AG04449 (cell line): ENCODE measurements around the gene PARD3B.

Experiments
- CTCF ChIA-PET: fragments of 350-600 bp; formaldehyde crosslinking; extraction: SDS; loops from one replicate; lab custom pipeline; 2021; ENCODE audit warnings: antibody characterized with exemption; lab: Yijun Ruan, JAX
- POLR2A ChIA-PET: fragments of 400-600, 350-600 bp; formaldehyde crosslinking; extraction: SDS; loops from one replicate; lab custom pipeline; 2020; ENCODE audit warnings: antibody characterized with exemption, inconsistent platforms; lab: Yijun Ruan, JAX
- DNase-seq: peaks from one replicate; pipeline ENCODE4 v3.0.0-alpha.2; 2010; ENCODE audit warnings: low read depth, low spot score
- H3K4me3 ChIP-seq: 2 replicates; pipeline ENCODE4 v1.5.1; 2011; ENCODE audit warnings: low read depth, mild to moderate bottlenecking, control low read depth, low read length
- TF ChIP-seq, protein P1 (sequence below): IDR thresholded peaks from one replicate; pipeline ENCODE4 v1.5.1; 2011; ENCODE audit warnings: mild to moderate bottlenecking, moderate library complexity, low read length, control low read depth, inconsistent platforms; ENCODE audit not compliant: insufficient read depth; ENCODE audit errors: missing control alignments

PARD3B gene

DNA sequence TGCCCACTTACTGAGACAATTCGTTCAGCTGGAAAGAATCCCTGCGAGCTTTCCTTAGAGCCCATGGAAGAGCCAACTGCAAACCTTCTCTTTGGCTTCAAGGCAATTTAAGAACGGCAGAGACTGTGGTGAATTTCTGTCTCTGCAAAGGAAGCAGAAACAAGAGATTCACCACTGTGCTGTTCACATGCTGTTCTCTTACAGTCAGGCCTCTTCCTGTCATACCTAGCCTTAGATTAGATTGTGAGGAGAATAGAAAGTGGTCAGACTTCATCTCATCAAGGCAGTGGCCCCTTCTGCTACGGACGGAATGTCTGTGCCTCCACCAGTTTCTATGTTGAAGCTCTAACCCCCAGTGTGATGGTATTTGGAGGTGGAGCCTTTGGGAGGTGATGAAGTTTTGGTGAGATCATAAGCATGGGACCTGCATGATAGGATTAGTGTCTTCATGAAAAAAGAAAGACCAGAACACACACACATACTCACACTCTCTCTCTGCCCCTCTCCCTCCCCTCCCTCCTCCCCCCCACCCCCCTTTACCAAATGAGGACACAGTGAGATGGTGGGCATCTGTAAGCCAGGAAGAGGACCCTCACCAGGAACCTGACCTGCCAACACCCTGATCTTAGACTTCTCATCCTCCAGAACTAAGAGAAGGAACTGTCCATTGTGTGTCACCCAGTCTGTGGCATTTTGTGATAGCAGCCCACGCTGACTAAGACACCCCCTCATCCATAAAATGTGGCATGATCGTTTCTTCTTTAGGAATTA lies 1091.5 kb downstream of the PARD3B start:
- CTCF ChIA-PET = interaction anchor here (1.3 kb wide), 2 partner anchors 9 to 39 kb away, joined by 3 to 4 read pairs; no protein-coding TSS in a partner anchor
- H3K4me3 ChIP-seq = no peak overlapping the region
- TF ChIP-seq, protein P1, sequence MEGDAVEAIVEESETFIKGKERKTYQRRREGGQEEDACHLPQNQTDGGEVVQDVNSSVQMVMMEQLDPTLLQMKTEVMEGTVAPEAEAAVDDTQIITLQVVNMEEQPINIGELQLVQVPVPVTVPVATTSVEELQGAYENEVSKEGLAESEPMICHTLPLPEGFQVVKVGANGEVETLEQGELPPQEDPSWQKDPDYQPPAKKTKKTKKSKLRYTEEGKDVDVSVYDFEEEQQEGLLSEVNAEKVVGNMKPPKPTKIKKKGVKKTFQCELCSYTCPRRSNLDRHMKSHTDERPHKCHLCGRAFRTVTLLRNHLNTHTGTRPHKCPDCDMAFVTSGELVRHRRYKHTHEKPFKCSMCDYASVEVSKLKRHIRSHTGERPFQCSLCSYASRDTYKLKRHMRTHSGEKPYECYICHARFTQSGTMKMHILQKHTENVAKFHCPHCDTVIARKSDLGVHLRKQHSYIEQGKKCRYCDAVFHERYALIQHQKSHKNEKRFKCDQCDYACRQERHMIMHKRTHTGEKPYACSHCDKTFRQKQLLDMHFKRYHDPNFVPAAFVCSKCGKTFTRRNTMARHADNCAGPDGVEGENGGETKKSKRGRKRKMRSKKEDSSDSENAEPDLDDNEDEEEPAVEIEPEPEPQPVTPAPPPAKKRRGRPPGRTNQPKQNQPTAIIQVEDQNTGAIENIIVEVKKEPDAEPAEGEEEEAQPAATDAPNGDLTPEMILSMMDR = no peak

DNA sequence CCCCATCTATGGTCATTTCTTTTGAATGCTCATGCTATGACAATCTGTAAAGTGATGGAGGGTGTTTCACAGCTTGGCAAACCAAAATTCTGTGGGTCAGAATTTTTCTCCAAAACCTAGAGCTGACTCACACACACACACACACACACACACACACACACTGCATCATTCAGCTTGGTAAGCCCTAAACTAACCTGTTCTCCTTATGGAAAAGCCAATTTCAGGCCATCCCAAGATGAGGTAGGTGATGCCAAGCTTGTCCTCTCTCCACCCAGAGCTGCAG lies 1092.0 kb downstream of the PARD3B start:
- no peak for DNase-seq
- TF ChIP-seq, protein P1 = no peak
- POLR2A ChIA-PET = no interaction called here
- CTCF ChIA-PET = interaction anchor here (1.3 kb wide), 2 partner anchors 8 to 38 kb away, joined by 3 to 4 read pairs; no protein-coding TSS in a partner anchor
- H3K4me3 ChIP-seq = no peak overlapping the region

More for the DNA sequence above, 1091.5 kb downstream of the PARD3B start:
- DNase-seq = no peak
- POLR2A ChIA-PET = no interaction called here

DNA sequence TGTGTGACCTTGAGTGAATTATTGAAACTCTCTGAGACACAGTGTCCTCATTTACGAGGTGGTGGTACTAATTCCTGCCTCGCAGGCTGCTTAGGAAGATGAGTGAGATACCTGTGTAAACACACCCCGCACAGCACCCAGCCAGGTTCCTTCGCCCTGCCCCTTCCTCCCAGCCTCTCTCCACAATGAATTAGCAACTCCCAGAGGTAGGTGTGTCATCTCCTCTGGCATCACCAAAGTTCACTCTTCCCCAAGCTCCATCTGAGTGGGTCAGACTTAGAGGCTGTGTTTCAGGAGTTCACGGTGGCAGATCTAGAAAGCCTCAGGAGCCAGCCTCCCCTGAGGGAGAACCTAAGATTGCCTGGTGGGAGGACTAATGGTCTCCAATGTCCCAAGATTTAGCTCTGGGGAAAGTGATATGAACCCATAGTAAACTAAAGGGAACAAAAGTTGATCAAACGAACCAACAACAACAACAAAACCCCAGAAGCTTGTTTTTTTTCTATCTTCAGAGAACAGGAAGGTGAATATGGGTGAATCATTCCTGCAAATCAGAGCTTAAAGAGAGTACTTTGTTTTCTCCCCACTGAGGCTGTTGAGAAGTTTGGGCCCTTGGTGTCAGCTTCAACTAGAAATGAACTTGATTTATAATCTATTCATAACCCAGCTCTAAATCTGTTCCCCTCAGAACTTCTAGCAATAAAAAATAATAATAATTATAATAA lies 1092.7 kb downstream of the PARD3B start:
- TF ChIP-seq, protein P1 = no peak
- POLR2A ChIA-PET = no interaction called here
- CTCF ChIA-PET = interaction anchor here (1.0 kb wide), 1 partner anchor 49 kb away, joined by 3 read pairs; no protein-coding TSS in a partner anchor
- no peak overlapping the region for H3K4me3 ChIP-seq
- no peak for DNase-seq

DNA sequence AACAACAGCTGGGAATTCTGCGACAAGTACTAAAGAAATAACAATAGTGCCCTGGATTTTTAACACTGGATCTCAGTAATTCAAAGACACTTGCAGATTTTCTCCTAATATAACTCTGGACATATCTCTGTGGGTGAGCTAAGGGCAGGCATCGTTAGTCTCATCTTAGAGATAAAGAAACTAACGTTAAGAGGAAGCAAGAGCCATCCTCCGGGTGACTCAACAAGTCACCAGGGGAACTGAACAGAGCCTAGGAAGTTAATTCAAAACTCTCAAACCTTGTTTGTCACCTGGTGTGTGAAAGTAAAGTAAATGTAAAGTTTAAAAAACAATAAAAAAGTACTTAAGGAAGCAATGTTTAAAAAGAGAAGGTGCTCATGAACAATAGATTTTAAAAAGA lies 1095.4 kb downstream of the PARD3B start:
- DNase-seq = no peak
- CTCF ChIA-PET = interaction anchor here (1.3 to 1.4 kb wide), 2 partner anchors 19 to 35 kb away, joined by 3 to 5 read pairs; no protein-coding TSS in a partner anchor

DNA sequence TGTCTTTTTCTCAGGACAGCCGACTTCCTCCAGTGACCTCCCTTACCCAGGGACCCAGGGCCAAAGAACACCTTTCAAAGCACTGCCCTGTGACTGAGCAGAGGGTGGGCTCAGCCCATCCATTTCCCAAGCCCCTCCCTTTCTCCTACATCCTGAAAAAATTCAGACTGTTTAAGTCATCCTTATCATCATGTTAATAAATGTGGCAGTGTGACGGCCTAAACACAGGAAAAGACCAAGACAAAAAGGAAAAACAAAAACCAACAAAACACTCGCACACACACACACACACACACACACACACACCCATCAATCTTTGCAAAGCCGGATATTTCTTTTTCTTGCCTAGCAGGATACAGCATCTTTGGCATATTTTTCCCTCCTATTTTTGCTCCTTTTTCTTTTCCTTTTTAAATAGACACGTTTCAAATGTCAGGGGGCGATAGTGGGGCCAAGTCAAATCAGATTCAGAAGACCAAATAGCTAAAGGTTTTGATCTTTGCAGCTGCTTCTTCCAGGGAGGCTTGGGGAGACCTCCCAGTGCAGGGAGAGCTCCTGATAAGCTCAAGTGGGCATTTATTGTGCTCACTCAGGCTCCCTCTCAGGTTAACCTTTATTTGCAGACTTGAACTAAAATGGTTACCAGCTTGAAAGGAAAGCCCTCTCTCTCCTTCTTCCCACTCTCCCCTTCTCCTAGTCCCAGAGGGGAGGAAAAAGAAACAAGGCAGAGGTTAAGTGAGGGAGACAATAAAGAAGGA lies 1097.5 kb downstream of the PARD3B start:
- TF ChIP-seq, protein P1 = no peak
- CTCF ChIA-PET = no interaction called here
- POLR2A ChIA-PET = no interaction called here
- H3K4me3 ChIP-seq = no peak overlapping the region
- DNase-seq = no peak

More for the DNA sequence above, 1095.4 kb downstream of the PARD3B start:
- TF ChIP-seq, protein P1 = no peak
- POLR2A ChIA-PET = no interaction called here
- no peak overlapping the region for H3K4me3 ChIP-seq

DNA sequence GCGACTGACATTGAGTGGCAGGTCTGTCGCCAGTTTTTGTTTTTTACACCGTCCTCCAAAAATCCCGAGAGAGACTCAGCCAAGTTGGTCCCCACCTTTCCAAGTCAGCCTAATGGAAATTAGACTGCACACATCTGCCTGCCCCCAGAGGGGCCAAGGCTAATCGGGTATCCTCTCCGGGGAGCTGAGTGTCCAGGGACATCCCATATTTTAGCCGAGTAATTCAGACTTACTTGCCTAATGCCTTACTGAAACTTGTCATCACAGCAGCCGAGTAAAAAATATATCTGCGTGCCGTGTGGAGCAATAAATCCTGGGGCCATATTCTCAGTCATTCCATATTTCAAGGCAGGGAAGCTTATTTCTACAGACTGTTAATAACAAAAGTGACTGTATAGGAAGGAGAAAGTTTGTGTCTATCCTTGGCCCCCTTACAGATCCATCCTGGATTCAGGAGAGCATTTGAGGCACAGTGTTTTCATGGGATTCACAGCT lies 1098.2 kb downstream of the PARD3B start:
- ChIA-PET CTCF (no interaction called here), POLR2A (no interaction called here)
- TF ChIP-seq, protein P1 = no peak
- no peak for DNase-seq
- no peak overlapping the region for H3K4me3 ChIP-seq
